ENCODE data around the gene PLSCR3.

PLSCR3 gene

GRCh38 chr17:7352910-7353635 is 41.3 kb downstream of the PLSCR3 start:
- peak overlapping the region; percentile 88 to 94 for H3K4me3 ChIP-seq (replicated peaks in 1 of 2; ENCODE audit: low read depth in 2 of 2, low read length in 2 of 2)
- no peak for TF ChIP-seq CTCF (IDR thresholded peaks at IDR 0.05; ENCODE audit: low read depth, low read length)
- no peak for DNase-seq (ENCODE audit: low read depth in 2 of 2)

GRCh38 chr17:7352503-7352889 is 41.8 kb downstream of the PLSCR3 start:
- no peak for DNase-seq (ENCODE audit: low read depth in 2 of 2)
- peak overlapping the region; percentile 88 to 94 for H3K4me3 ChIP-seq (replicated peaks in 1 of 2; ENCODE audit: low read depth in 2 of 2, low read length in 2 of 2)
- TF ChIP-seq CTCF (IDR thresholded peaks at IDR 0.05; ENCODE audit: low read depth, low read length), result no peak

- peak; percentile 92 to 95 for DNase-seq (ENCODE audit: low read depth in 2 of 2)
- peak within 1 kb of the TSS; percentile 88 to 94 for H3K4me3 ChIP-seq (replicated peaks in 1 of 2; ENCODE audit: low read depth in 2 of 2, low read length in 2 of 2)
- peak; percentile 58 for TF ChIP-seq CTCF (IDR thresholded peaks at IDR 0.05; ENCODE audit: low read depth, low read length)
These were observed 42.4 kb downstream of the PLSCR3 start, which contains the start of gene KCTD11 for GRCh38 chr17:7351665-7352502. Gene KCTD11, plus strand, starts transcription at chr17:7352162.

GRCh38 chr17:7348478-7349242 is 45.7 kb downstream of the PLSCR3 start:
- H3K4me3 ChIP-seq (replicated peaks in 1 of 2; ENCODE audit: low read depth in 2 of 2, low read length in 2 of 2), result no peak overlapping the region
- TF ChIP-seq CTCF (IDR thresholded peaks at IDR 0.05; ENCODE audit: low read depth, low read length), result no peak
- peak; percentile 48 to 80 for DNase-seq (ENCODE audit: low read depth in 2 of 2)

GRCh38 chr17:7347630-7348477 is 46.5 kb downstream of the PLSCR3 start:
- peak in 1 of 2 donors; percentile 18 for DNase-seq (ENCODE audit: low read depth in 2 of 2)
- H3K4me3 ChIP-seq (replicated peaks in 1 of 2; ENCODE audit: low read depth in 2 of 2, low read length in 2 of 2), result no peak overlapping the region
- no peak for TF ChIP-seq CTCF (IDR thresholded peaks at IDR 0.05; ENCODE audit: low read depth, low read length)
